NCI-H446 (cell line): ENCODE results near the gene CCDC28A.
"Not testable (repeated sequence)": the region's sequence is repeated elsewhere in the genome, so short reads cannot be mapped to it uniquely, and the experiment has no call there.

Experiments used
- DNase-seq, 2 experiments: peaks; one replicate each; lab custom pipeline; 2025; lab: John Stamatoyannopoulos, UW

The CCDC28A gene

GRCh38 chr6:138773177-138774091 lies at the start of gene CCDC28A:
TSS of gene CCDC28A (plus strand) at chr6:138773769. CDS start at chr6:138776121, 2,352 bp downstream.
- peak; percentile 94 to 95 for DNase-seq

GRCh38 chr6:138724015-138724414 lies 49.6 kb upstream of the CCDC28A start:
- DNase-seq, result no peak

GRCh38 chr6:138726066-138726756 lies 47.4 kb upstream of the CCDC28A start:
- no peak for DNase-seq

GRCh38 chr6:138726757-138727097 lies 46.8 kb upstream of the CCDC28A start:
- DNase-seq, result no peak

- no peak for DNase-seq
Observed at GRCh38 chr6:138727182-138727581, 46.4 kb upstream of the CCDC28A start.

GRCh38 chr6:138728662-138729061 lies 44.9 kb upstream of the CCDC28A start:
- DNase-seq, result no peak

- DNase-seq, result not testable (repeated sequence)
Observed at GRCh38 chr6:138730037-138730436, 43.5 kb upstream of the CCDC28A start.

- DNase-seq, result no peak
Observed at GRCh38 chr6:138734585-138734984, 39.0 kb upstream of the CCDC28A start.

- no peak for DNase-seq
Observed at GRCh38 chr6:138736640-138737039, 36.9 kb upstream of the CCDC28A start.

- DNase-seq, result no peak
Observed at GRCh38 chr6:138752017-138752416, 21.6 kb upstream of the CCDC28A start.

GRCh38 chr6:138757136-138757535 lies 16.4 kb upstream of the CCDC28A start:
- no peak for DNase-seq

GRCh38 chr6:138765896-138766655 lies 7.5 kb upstream of the CCDC28A start:
- peak in 1 of 2 experiments; percentile 58 for DNase-seq

GRCh38 chr6:138769102-138769676 lies 4.4 kb upstream of the CCDC28A start:
- DNase-seq, result no peak

- no peak for DNase-seq
Observed at GRCh38 chr6:138772596-138773176, 883 bp upstream of the CCDC28A start.

- DNase-seq, result peak in 1 of 2 experiments; percentile 6
Observed at GRCh38 chr6:138774370-138774769, 801 bp downstream of the CCDC28A start.

- DNase-seq, result no peak
Observed at GRCh38 chr6:138776659-138777058, 3.1 kb downstream of the CCDC28A start.

- no peak for DNase-seq
Observed at GRCh38 chr6:138778331-138778730, 4.8 kb downstream of the CCDC28A start.

GRCh38 chr6:138782243-138782642 lies 8.7 kb downstream of the CCDC28A start:
- DNase-seq, result no peak

GRCh38 chr6:138785079-138785478 lies 11.5 kb downstream of the CCDC28A start:
- peak in 1 of 2 experiments; percentile 8 for DNase-seq

GRCh38 chr6:138785980-138786379 lies 12.4 kb downstream of the CCDC28A start:
- peak; percentile 15 to 46 for DNase-seq

- DNase-seq, result no peak
Observed at GRCh38 chr6:138787138-138787537, 13.6 kb downstream of the CCDC28A start.
